OCI-LY7 (cell line): ENCODE results near the gene FHL1. TPM values are rescaled to one million over a fixed set of nuclear protein-coding genes. Genes with fewer than 3 reads are reported as not detected.
A peak's percentile ranks its signal among the peaks of the same experiment; 100 is the strongest.

Source experiments
- Bru-seq: library from RNA; stranded (reverse); fragments of 400-500 nt; gene quantifications from one replicate; lab custom pipeline; 2021; lab: Mats Ljungman, UMichigan
- BruChase-seq, 2 experiments: library from RNA; stranded (reverse); fragments of 400-500 nt; gene quantifications; one replicate each; lab custom pipeline; 2021; lab: Mats Ljungman, UMichigan
- BruUV-seq: library from RNA; stranded (reverse); fragments of 400-500 nt; replicated peaks from 2 replicates; lab custom pipeline; 2021; lab: Mats Ljungman, UMichigan
- CTCF ChIA-PET: fragments of 300-600 bp; sonication (Branson Sonifier 250); formaldehyde crosslinking; loops from one replicate; lab custom pipeline; 2022; ENCODE audit warnings: antibody characterized with exemption; ENCODE audit not compliant: unreplicated experiment; lab: Charles Lee
- POLR2A ChIA-PET: fragments of 300-600 bp; sonication (Branson Sonifier 250); formaldehyde crosslinking; loops from one replicate; lab custom pipeline; 2022; ENCODE audit warnings: antibody characterized with exemption; lab: Charles Lee
- DNase-seq: peaks from one replicate; pipeline ENCODE4 v3.0.0-alpha.2; 2015; ENCODE audit warnings: low spot score
- H2AFZ ChIP-seq: fragments of 200-600 bp; sonication (generic), shearing (Covaris generic); 2 replicates; pipeline ENCODE4 v1.6.1; 2014; ENCODE audit warnings: mild to moderate bottlenecking, antibody characterized with exemption, low read length, moderate library complexity
- H3K27ac ChIP-seq: fragments of 200-600 bp; sonication (generic); 2 replicates; pipeline ENCODE4 v1.5.1; 2014; ENCODE audit warnings: mixed run types, low read depth, mild to moderate bottlenecking, moderate library complexity, low read length, inconsistent platforms; ENCODE audit not compliant: poor library complexity, severe bottlenecking
- H3K36me3 ChIP-seq: fragments of 200-600 bp; sonication (generic); 2 replicates; pipeline ENCODE4 v1.6.1; 2014; ENCODE audit warnings: mild to moderate bottlenecking, antibody characterized with exemption, low read length, moderate library complexity, mixed read lengths; ENCODE audit not compliant: insufficient read depth
- H3K4me1 ChIP-seq: fragments of 200-600 bp; sonication (generic); 2 replicates; pipeline ENCODE4 v1.5.1; 2014; ENCODE audit warnings: mild to moderate bottlenecking, low read length; ENCODE audit not compliant: insufficient read depth, poor library complexity, severe bottlenecking
- H3K4me2 ChIP-seq: fragments of 200-600 bp; sonication (generic); 2 replicates; pipeline ENCODE4 v1.6.1; 2014; ENCODE audit warnings: mild to moderate bottlenecking, low read length
- H3K4me3 ChIP-seq: fragments of 200-600 bp; sonication (generic); 2 replicates; pipeline ENCODE4 v1.5.1; 2014; ENCODE audit warnings: mild to moderate bottlenecking, low read depth, low read length; ENCODE audit not compliant: poor library complexity, severe bottlenecking
- H3K79me2 ChIP-seq: fragments of 200-600 bp; sonication (generic); 2 replicates; pipeline ENCODE4 v1.6.1; 2016; ENCODE audit warnings: low read depth, mild to moderate bottlenecking, low read length, moderate library complexity, mixed read lengths; ENCODE audit not compliant: insufficient read depth
- H3K9me2 ChIP-seq: fragments of 200-600 bp; sonication (generic); 2 replicates; pipeline ENCODE4 v1.6.1; 2016; ENCODE audit warnings: mild to moderate bottlenecking, low read length, mixed read lengths; ENCODE audit not compliant: insufficient read depth
- H3K9me3 ChIP-seq: fragments of 200-600 bp; sonication (generic); 2 replicates; pipeline ENCODE4 v1.6.1; 2014; ENCODE audit warnings: mild to moderate bottlenecking, mixed run types, low read length, mixed read lengths
- H4K20me1 ChIP-seq: fragments of 200-600 bp; sonication (generic); 2 replicates; pipeline ENCODE4 v1.6.1; 2014; ENCODE audit warnings: mild to moderate bottlenecking, antibody characterized with exemption, low read length, moderate library complexity, mixed read lengths; ENCODE audit not compliant: insufficient read depth
- CTCF ChIP-seq: fragments of 200-600 bp; sonication (generic); conservative IDR thresholded peaks from 2 replicates; pipeline ENCODE4 v1.5.1; 2014; ENCODE audit warnings: mild to moderate bottlenecking, antibody characterized with exemption, low read length, moderate library complexity, mixed read lengths
- EZH2phosphoT487 ChIP-seq: fragments of 200-600 bp; sonication (generic); IDR thresholded peaks from 2 replicates; pipeline ENCODE4 v1.6.1; 2018; ENCODE audit warnings: low read depth, borderline replicate concordance, mild to moderate bottlenecking, mixed run types, antibody characterized with exemption, low read length, moderate library complexity, mixed read lengths
- intact Hi-C: fragments of 100-400 bp; cut with micrococcal nuclease; formaldehyde crosslinking; loops from one replicate; pipeline ENCODE4 v1.10.0; 2022; ENCODE audit not compliant: unreplicated experiment
- long read RNA-seq: library from polyadenylated mRNA; stranded (forward); transcript quantifications from one replicate; pipeline ENCODE4 v2.0.0, GENCODE V29; 2022
- total RNA-seq, 2 experiments: library from RNA; depleted of rRNA in 1 of 2; stranded (reverse); fragments of >200 nt in 1 of 2; shearing (Covaris generic) in 1 of 2; gene quantifications; 2 replicates each; pipeline ENCODE4 v1.2.3, GENCODE V29; 2014 to 2022

Gene FHL1
- 0.21 TPM in 1 of 2 replicates, not detected in the other for total RNA-seq (2014; rRNA removed; shearing (Covaris generic))
- 1.4 and 2.2 TPM in 2 replicates for total RNA-seq (2022)
- Bru-seq, nascent RNA: percentile 21 among the genes with signal in this experiment
- BruChase-seq, experiment 1, labeled RNA remaining after a 6-hour chase: percentile 21 among the genes with signal in this experiment
- BruChase-seq, experiment 2, labeled RNA remaining after a 2-hour chase: percentile 16 among the genes with signal in this experiment
- long read RNA-seq, partial matches to known transcripts: 0 of 2 reads
- long read RNA-seq, other reads (novel, unspliced or antisense): 0 of 2 reads

GRCh38 chrX:136147315-136147901 lies at the start of gene FHL1:
FHL1 (plus strand) TSS chrX:136147533.
- DNase-seq: peak; percentile 4
- no peak for TF ChIP-seq CTCF
- TF ChIP-seq EZH2phosphoT487: no peak
- intact Hi-C loops: no loop called here
- H3K4me1 ChIP-seq: no peaks in the 10 kb centered on the region
- no peak within 1 kb of the TSS for H2AFZ ChIP-seq
- H3K9me3 ChIP-seq: no peaks in the 10 kb centered on the region
- H3K4me2 ChIP-seq: peak within 1 kb of the TSS; percentile 44
- no TSS peak for BruUV-seq
- H3K9me2 ChIP-seq: no peaks in the 10 kb centered on the region
- no peak within 1 kb of the TSS for H3K27ac ChIP-seq
- ChIA-PET POLR2A (no interaction called here), CTCF (no interaction called here)
- no peaks in the 10 kb centered on the region for H4K20me1 ChIP-seq
- no peaks in the 10 kb centered on the region for H3K79me2 ChIP-seq
- no peaks in the 10 kb centered on the region for H3K36me3 ChIP-seq
- H3K4me3 ChIP-seq: peak within 1 kb of the TSS; percentile 49

- BruUV-seq: no TSS peak
- H3K79me2 ChIP-seq: no peaks in the 10 kb centered on the region
- TF ChIP-seq EZH2phosphoT487 (no peak), CTCF (no peak)
- no peaks in the 10 kb centered on the region for H3K9me3 ChIP-seq
- H3K4me2 ChIP-seq: no peak overlapping the region
- H3K4me3 ChIP-seq: no peak overlapping the region
- DNase-seq: no peak
- no peak overlapping the region for H3K27ac ChIP-seq
- H2AFZ ChIP-seq: no peak overlapping the region
- ChIA-PET POLR2A (interaction anchor here (0.6 kb wide), 1 partner anchor 32 kb away, joined by 3 read pairs; no protein-coding TSS in a partner anchor), CTCF (no interaction called here)
- intact Hi-C loops: no loop called here
- H4K20me1 ChIP-seq: no peaks in the 10 kb centered on the region
- H3K9me2 ChIP-seq: no peaks in the 10 kb centered on the region
- no peaks in the 10 kb centered on the region for H3K4me1 ChIP-seq
- no peaks in the 10 kb centered on the region for H3K36me3 ChIP-seq
Measured at GRCh38 chrX:136097871-136098805, 49.2 kb upstream of the FHL1 start.
